HEK293T (cell line): Measurements from ENCODE around the gene EFNA5.

Source experiments
- ARNT ChIP-seq: fragments of 450-650 bp; IDR thresholded peaks from 2 replicates; pipeline ENCODE4 v1.6.1; 2017; ENCODE audit warnings: mild to moderate bottlenecking
- BHLHE40 ChIP-seq: fragments of 450-650 bp; IDR thresholded peaks from 2 replicates; pipeline ENCODE4 v1.6.1; 2016; ENCODE audit warnings: mild to moderate bottlenecking, moderate library complexity, borderline replicate concordance
- ELF4 ChIP-seq: fragments of 450-650 bp; IDR thresholded peaks from 2 replicates; pipeline ENCODE4 v1.6.1; 2017; ENCODE audit warnings: antibody characterized with exemption
- FOXK2 ChIP-seq: fragments of 450-650 bp; IDR thresholded peaks from 2 replicates; pipeline ENCODE4 v1.6.1; 2016; ENCODE audit warnings: mild to moderate bottlenecking
- FOXM1 ChIP-seq: fragments of 450-650 bp; IDR thresholded peaks from 2 replicates; pipeline ENCODE4 v1.6.1; 2017; ENCODE audit warnings: mild to moderate bottlenecking, borderline replicate concordance
- HDGF ChIP-seq: fragments of 450-650 bp; IDR thresholded peaks from 2 replicates; pipeline ENCODE4 v1.6.1; 2017; ENCODE audit warnings: antibody characterized with exemption, borderline replicate concordance
- L3MBTL2 ChIP-seq: fragments of 450-650 bp; conservative IDR thresholded peaks from 2 replicates; pipeline ENCODE4 v1.6.1; 2016; ENCODE audit warnings: mild to moderate bottlenecking
- LEF1 ChIP-seq: fragments of 450-650 bp; IDR thresholded peaks from 2 replicates; pipeline ENCODE4 v1.6.1; 2017; ENCODE audit warnings: mild to moderate bottlenecking, borderline replicate concordance
- NFRKB ChIP-seq: fragments of 450-650 bp; IDR thresholded peaks from 2 replicates; pipeline ENCODE4 v1.6.1; 2016; ENCODE audit warnings: mild to moderate bottlenecking, moderate library complexity
- SP1 ChIP-seq: fragments of 450-650 bp; IDR thresholded peaks from 2 replicates; pipeline ENCODE4 v1.6.1; 2017
- SUZ12 ChIP-seq: fragments of 450-650 bp; IDR thresholded peaks from 2 replicates; pipeline ENCODE4 v1.6.1; 2016; ENCODE audit warnings: mild to moderate bottlenecking
- TARDBP ChIP-seq: fragments of 450-650 bp; IDR thresholded peaks from 2 replicates; pipeline ENCODE4 v1.6.1; 2016
- ZNF384 ChIP-seq: fragments of 450-650 bp; IDR thresholded peaks from 2 replicates; pipeline ENCODE4 v1.6.1; 2016
- TF ChIP-seq, protein P1 (sequence below): fragments of 450-650 bp; IDR thresholded peaks from 2 replicates; pipeline ENCODE4 v1.6.1; 2016

DNA sequence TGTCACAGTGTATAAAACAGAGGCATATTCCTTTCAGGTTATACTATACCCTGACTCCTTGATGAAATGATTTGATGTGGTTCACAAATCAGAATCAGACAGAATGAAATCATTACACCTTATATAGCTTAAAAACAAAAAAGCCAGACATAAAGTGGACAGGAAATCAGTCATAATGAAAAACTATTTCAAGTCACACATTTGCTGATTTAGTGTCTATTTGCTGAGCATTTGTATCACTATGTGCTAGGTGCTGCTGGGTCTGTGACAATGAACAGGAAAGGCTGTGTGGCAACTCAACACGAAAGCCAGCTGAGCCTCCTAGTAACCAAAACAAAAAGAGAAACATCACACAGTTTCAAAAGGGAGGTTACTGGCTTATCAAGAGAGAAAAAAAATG is 194.0 kb downstream of the EFNA5 start:
- no peak for TF ChIP-seq FOXK2
- TF ChIP-seq SUZ12 = no peak
- no peak for TF ChIP-seq ARNT
- TF ChIP-seq L3MBTL2 = no peak
- no peak for TF ChIP-seq ELF4
- TF ChIP-seq SP1 = no peak
- no peak for TF ChIP-seq LEF1
- TF ChIP-seq, protein P1, sequence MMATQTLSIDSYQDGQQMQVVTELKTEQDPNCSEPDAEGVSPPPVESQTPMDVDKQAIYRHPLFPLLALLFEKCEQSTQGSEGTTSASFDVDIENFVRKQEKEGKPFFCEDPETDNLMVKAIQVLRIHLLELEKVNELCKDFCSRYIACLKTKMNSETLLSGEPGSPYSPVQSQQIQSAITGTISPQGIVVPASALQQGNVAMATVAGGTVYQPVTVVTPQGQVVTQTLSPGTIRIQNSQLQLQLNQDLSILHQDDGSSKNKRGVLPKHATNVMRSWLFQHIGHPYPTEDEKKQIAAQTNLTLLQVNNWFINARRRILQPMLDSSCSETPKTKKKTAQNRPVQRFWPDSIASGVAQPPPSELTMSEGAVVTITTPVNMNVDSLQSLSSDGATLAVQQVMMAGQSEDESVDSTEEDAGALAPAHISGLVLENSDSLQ = no peak
- no peak for TF ChIP-seq FOXM1
- no peak for TF ChIP-seq BHLHE40
- no peak for TF ChIP-seq TARDBP
- TF ChIP-seq HDGF = no peak
- TF ChIP-seq NFRKB = no peak
- no peak for TF ChIP-seq ZNF384
